Adrenal gland (tissue), 12 donors: ENCODE results near the gene ASAP2. TPM values are rescaled to one million over a fixed set of nuclear protein-coding genes. Genes with fewer than 3 reads are reported as not detected.

Experiments
- DNase-seq, 7 donors: peaks; one replicate each; pipeline ENCODE4 v3.0.0-alpha.2; 2019 to 2020
- H3K27ac ChIP-seq, 5 donors: fragments of 200-600 bp; sonication (generic) in 4 of 5; 1 replicate in 3 of 5; 2 replicates in 2 of 5; pipeline versions ENCODE4 v1.5.1 to v1.8.0; 2016 to 2020; ENCODE audit warnings: mild to moderate bottlenecking in 1 of 5
- H3K27me3 ChIP-seq: fragments of 200-600 bp; 2 replicates; pipeline ENCODE4 v1.8.0; 2021
- H3K36me3 ChIP-seq, 2 donors: fragments of 200-600 bp; replicated peaks in 1 of 2; 1 replicate in 1 of 2; 2 replicates in 1 of 2; pipeline versions ENCODE4 v1.5.1 to v1.8.0; 2018 to 2022
- H3K4me1 ChIP-seq, 2 donors: fragments of 200-600 bp; replicated peaks in 1 of 2; 1 replicate in 1 of 2; 2 replicates in 1 of 2; pipeline versions ENCODE4 v1.5.1 to v1.8.0; 2018 to 2021
- H3K4me3 ChIP-seq, 4 donors: fragments of 200-600 bp; sonication (generic) in 3 of 4; one replicate each; pipeline ENCODE4 v1.5.1; 2016 to 2018
- H3K9me3 ChIP-seq, 3 donors: fragments of 200-600 bp; sonication (generic) in 1 of 3; replicated peaks in 1 of 3; 1 replicate in 2 of 3; 2 replicates in 1 of 3; pipeline versions ENCODE4 v1.5.1 to v1.8.0; 2016 to 2021
- CTCF ChIP-seq, 6 experiments: fragments of 450-650 bp in 4 of 6; fragments of 200-600 bp in 2 of 6; sonication (generic) in 1 of 6; IDR thresholded peaks; 1 replicate in 5 of 6; 2 replicates in 1 of 6; pipeline versions ENCODE4 v1.5.1 to v1.8.0; 2016 to 2021; ENCODE audit warnings: antibody characterized with exemption in 6 of 6, mild to moderate bottlenecking in 2 of 6, moderate library complexity in 1 of 6
- POLR2A ChIP-seq, 2 donors: fragments of 450-650 bp; IDR thresholded peaks; one replicate each; pipeline ENCODE4 v1.6.1; 2017; ENCODE audit warnings: antibody characterized with exemption in 2 of 2, mild to moderate bottlenecking in 2 of 2, moderate library complexity in 1 of 2
- WGBS, 4 donors: extraction: QIAGEN DNeasy Blood & Tissue Kit in 2 of 4; methylation state at CpG; one replicate each; pipeline versions ENCODE4 v1.1.5 to v1.1.7; 2013 to 2017; 5-methylcytosine and 5-hydroxymethylcytosine counted together
- intact Hi-C, 2 donors: fragments of 100-400 bp; cut with DNase I; formaldehyde crosslinking; loops; one replicate each; pipeline versions ENCODE4 v1.14.1 to v1.15.0; 2022 to 2023
- polyA plus RNA-seq, 3 donors: library from polyadenylated mRNA; stranded (reverse); fragments of 200-250 nt in 2 of 3; fragments of 350-450 nt in 1 of 3; fragmentation: Illumina TruSeq in 1 of 3; extraction: RNeasy Lipid Tissue Mini Kit (QIAGEN cat#74804) in 1 of 3; gene quantifications; one replicate each; pipeline ENCODE4 v1.2.3, GENCODE V29; 2013 to 2014
- total RNA-seq, 9 donors: library from RNA; depleted of rRNA in 4 of 9; stranded (reverse); fragments of >200 nt in 4 of 9; fragments of 120-200 nt in 1 of 9; fragmentation: NEBNext Ultra II Directional in 1 of 9; extraction: Animal tissue kit (Norgen Biotek cat#: 25700) in 1 of 9; gene quantifications; one replicate each; pipeline versions ENCODE4 v1.1.0 to v1.2.4, GENCODE V29; 2013 to 2023
- donor health status: healthy with polysubstance abuse.
- donor health status: Bipolar disorder and iron deficiency.
- donor health status: DM: yes; HTN: yes; CAD: no.
- donor health status: DM: no; HTN: no; CAD: no.
- donor health status: DM: no; HTN: no; CAD: no.
- donor health status: DM: yes; HTN: yes; CAD: no.

ASAP2 gene
- total and polyA plus RNA-seq, 12 donors = 5.4 to 12.9 (median 7.7) TPM

GRCh38 chr2:9401646-9402371, 195.2 kb downstream of the ASAP2 start:
- no peaks in the 10 kb centered on the region for H3K36me3 ChIP-seq
- intact Hi-C loops = no loop called here
- H3K27ac ChIP-seq = no peak overlapping the region
- DNase-seq = no peak
- H3K4me3 ChIP-seq = no peak overlapping the region
- peaks cover 0 to 11% of the 10 kb centered on the region in 2 donors for H3K4me1 ChIP-seq
- no peaks in the 10 kb centered on the region for H3K27me3 ChIP-seq
- no peaks in the 10 kb centered on the region for H3K9me3 ChIP-seq
- 92 to 96% (median 94%) methylated on average over 16 to 19 of the region's 19 CpGs for WGBS, 4 donors
- no peak for TF ChIP-seq POLR2A (IDR thresholded peaks at IDR 0.05)
- no peak for TF ChIP-seq CTCF (IDR thresholded peaks at IDR 0.05)

- 48 to 61% (median 57%) methylated on average over 2 of the region's 2 CpGs for WGBS, 4 donors
- DNase-seq = no peak
- TF ChIP-seq CTCF (IDR thresholded peaks at IDR 0.05) = no peak
- TF ChIP-seq POLR2A (IDR thresholded peaks at IDR 0.05) = no peak
- no peaks in the 10 kb centered on the region for H3K27me3 ChIP-seq
- intact Hi-C loops = no loop called here
- H3K27ac ChIP-seq = peak overlapping the region in 1 of 5 donors; percentile 31
- H3K4me3 ChIP-seq = no peak overlapping the region
- peaks cover 0 to 11% of the 10 kb centered on the region in 2 donors for H3K4me1 ChIP-seq
- no peaks in the 10 kb centered on the region for H3K9me3 ChIP-seq
- H3K36me3 ChIP-seq = peaks cover 0 to 7% of the 10 kb centered on the region in 2 donors
Measured at GRCh38 chr2:9403924-9404323, 197.3 kb downstream of the ASAP2 start.

GRCh38 chr2:9404451-9404850, 197.8 kb downstream of the ASAP2 start:
- intact Hi-C loops = no loop called here
- 77 to 84% (median 79%) methylated on average over 4 of the region's 4 CpGs for WGBS, 4 donors
- Histone ChIP-seq H3K4me1 (peaks cover 0 to 11% of the 10 kb centered on the region in 2 donors), H3K27me3 (no peaks in the 10 kb centered on the region), H3K4me3 (no peak overlapping the region), H3K9me3 (no peaks in the 10 kb centered on the region), H3K27ac (no peak overlapping the region), H3K36me3 (peaks cover 0 to 7% of the 10 kb centered on the region in 2 donors)
- DNase-seq = no peak
- TF ChIP-seq POLR2A (IDR thresholded peaks at IDR 0.05) (no peak), CTCF (IDR thresholded peaks at IDR 0.05) (no peak)

DNA sequence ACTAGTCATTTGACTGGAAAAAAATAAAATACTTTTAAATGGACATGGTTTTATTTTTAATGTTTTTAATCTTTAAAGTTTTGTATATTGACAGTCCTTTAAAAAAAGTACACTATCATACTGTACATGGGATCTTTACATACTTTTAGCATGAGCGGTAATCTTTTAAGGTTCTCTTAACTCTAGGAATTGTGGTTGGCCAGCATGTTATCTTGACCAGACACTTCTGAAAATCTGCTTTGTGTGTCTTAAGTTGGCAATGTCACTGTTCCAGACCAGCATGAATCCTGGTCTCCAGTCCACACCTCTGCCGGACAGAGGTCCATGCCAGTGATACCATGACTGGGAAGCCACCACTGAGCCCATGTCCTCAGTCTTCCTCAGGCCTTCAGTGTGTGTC, 199.0 kb downstream of the ASAP2 start:
- TF ChIP-seq POLR2A (IDR thresholded peaks at IDR 0.05) (no peak), CTCF (IDR thresholded peaks at IDR 0.05) (no peak)
- H3K4me3 ChIP-seq = no peak overlapping the region
- no peaks in the 10 kb centered on the region for H3K27me3 ChIP-seq
- peaks cover 0 to 15% of the 10 kb centered on the region in 2 donors for H3K36me3 ChIP-seq
- no peaks in the 10 kb centered on the region for H3K9me3 ChIP-seq
- intact Hi-C loops = no loop called here
- peaks cover 0 to 11% of the 10 kb centered on the region in 2 donors for H3K4me1 ChIP-seq
- 90 to 99% (median 96%) methylated on average over 2 of the region's 2 CpGs for WGBS, 4 donors
- no peak for DNase-seq
- H3K27ac ChIP-seq = no peak overlapping the region
